Neural progenitor cell (in vitro differentiated cells): ENCODE data around the gene PPP1R9B. TPM values are rescaled to one million over a fixed set of nuclear protein-coding genes. Genes with fewer than 3 reads are reported as not detected.

Experiments
- DNase-seq: peaks from one replicate; pipeline ENCODE4 v3.0.0-alpha.2; 2016; ENCODE audit warnings: low spot score
- H2AFZ ChIP-seq: fragments of 200-600 bp; sonication (generic); replicated peaks from 2 replicates; pipeline ENCODE4 v1.6.1; 2016; ENCODE audit warnings: antibody characterized with exemption
- H3F3A ChIP-seq: fragments of 200-600 bp; sonication (generic); 2 replicates; pipeline ENCODE4 v1.6.1; 2016; ENCODE audit warnings: antibody characterized with exemption, low read depth
- H3K27ac ChIP-seq: fragments of 200-600 bp; sonication (generic); 2 replicates; pipeline ENCODE4 v1.5.1; 2016; ENCODE audit warnings: mild to moderate bottlenecking
- H3K27me3 ChIP-seq: fragments of 200-600 bp; sonication (generic); 2 replicates; pipeline ENCODE4 v1.6.1; 2016; ENCODE audit warnings: mild to moderate bottlenecking, moderate library complexity
- H3K36me3 ChIP-seq: fragments of 200-600 bp; sonication (generic); 2 replicates; pipeline ENCODE4 v1.5.1; 2016
- H3K4me1 ChIP-seq: fragments of 200-600 bp; sonication (generic); 2 replicates; pipeline ENCODE4 v1.6.1; 2016; ENCODE audit warnings: mixed run types
- H3K4me2 ChIP-seq: fragments of 200-600 bp; sonication (generic); 2 replicates; pipeline ENCODE4 v1.6.1; 2016
- H3K4me3 ChIP-seq: fragments of 200-600 bp; sonication (generic); 2 replicates; pipeline ENCODE4 v1.5.1; 2016
- H3K79me2 ChIP-seq: fragments of 200-600 bp; sonication (generic); 2 replicates; pipeline ENCODE4 v1.6.1; 2016; ENCODE audit warnings: low read depth
- H3K9ac ChIP-seq: fragments of 200-600 bp; sonication (generic); 2 replicates; pipeline ENCODE4 v1.6.1; 2016
- H3K9me3 ChIP-seq: fragments of 200-600 bp; sonication (generic); 2 replicates; pipeline ENCODE4 v1.5.1; 2016; ENCODE audit warnings: low read depth
- H4K20me1 ChIP-seq: fragments of 200-600 bp; sonication (generic); 2 replicates; pipeline ENCODE4 v1.6.1; 2016; ENCODE audit warnings: low read depth
- H3K27ac Mint-ChIP-seq: 3 replicates; pipeline ENCODE4 v1.8.0; 2021; ENCODE audit warnings: mixed read lengths
- H3K27me3 Mint-ChIP-seq: 2 replicates; pipeline ENCODE4 v1.8.0; 2022; ENCODE audit warnings: low read depth, mild to moderate bottlenecking, inconsistent platforms, moderate library complexity, mixed read lengths; ENCODE audit not compliant: insufficient read depth
- H3K36me3 Mint-ChIP-seq: 3 replicates; pipeline ENCODE4 v1.8.0; 2021; ENCODE audit warnings: mixed read lengths
- H3K4me1 Mint-ChIP-seq: 3 replicates; pipeline ENCODE4 v1.8.0; 2021; ENCODE audit warnings: mixed read lengths
- H3K4me3 Mint-ChIP-seq: 3 replicates; pipeline ENCODE4 v1.8.0; 2021; ENCODE audit warnings: mild to moderate bottlenecking, moderate library complexity, mixed read lengths
- H3K9me3 Mint-ChIP-seq: 3 replicates; pipeline ENCODE4 v1.8.0; 2020; ENCODE audit warnings: mixed read lengths
- CTCF ChIP-seq: fragments of 200-600 bp; sonication (generic); IDR thresholded peaks from 2 replicates; pipeline ENCODE4 v1.5.1; 2017; ENCODE audit warnings: antibody characterized with exemption, mild to moderate bottlenecking
- EZH2 ChIP-seq: fragments of 200-600 bp; sonication (generic); IDR thresholded peaks from 2 replicates; pipeline ENCODE4 v1.6.1; 2017; ENCODE audit warnings: antibody characterized with exemption, mild to moderate bottlenecking, moderate library complexity
- EZH2phosphoT487 ChIP-seq: fragments of 200-600 bp; sonication (generic); IDR thresholded peaks from 2 replicates; pipeline ENCODE4 v1.6.1; 2017; ENCODE audit warnings: antibody characterized with exemption
- total RNA-seq: library from RNA; depleted of rRNA; stranded (reverse); fragments of >200 nt; gene quantifications from 2 replicates; pipeline ENCODE4 v1.2.3, GENCODE V29; 2015; ENCODE audit warnings: low replicate concordance

Gene PPP1R9B
- total RNA-seq, 1 donor from 2014 or later, result 12.0 TPM

- H3K27ac Mint-ChIP-seq, result peak overlapping the region; percentile 81
- H3K27ac ChIP-seq, result no peak overlapping the region
Measured at GRCh38 chr17:50112694-50113093, 37.8 kb downstream of the PPP1R9B start.

GRCh38 chr17:50111673-50112655 is 38.5 kb downstream of the PPP1R9B start:
- no peak overlapping the region for H3K4me3 Mint-ChIP-seq
- Histone ChIP-seq H2AFZ (no peak overlapping the region), H3K4me2 (peak overlapping the region; percentile 43), H3K27ac (peak overlapping the region; percentile 82), H3K79me2 (no peaks in the 10 kb centered on the region), H3K4me3 (no peak overlapping the region), H3K4me1 (peaks cover 22% of the 10 kb centered on the region), H3K9ac (peak overlapping the region; percentile 29), H3F3A (peaks cover 33% of the 10 kb centered on the region), H3K9me3 (no peaks in the 10 kb centered on the region), H3K27me3 (peaks cover 5% of the 10 kb centered on the region), H4K20me1 (peaks cover 4% of the 10 kb centered on the region), H3K36me3 (no peaks in the 10 kb centered on the region)
- H3K4me1 Mint-ChIP-seq, result peaks cover 42% of the 10 kb centered on the region
- H3K9me3 Mint-ChIP-seq, result no peaks in the 10 kb centered on the region
- TF ChIP-seq CTCF (peak; percentile 18), EZH2phosphoT487 (no peak)
- peaks cover 12% of the 10 kb centered on the region for H3K27me3 Mint-ChIP-seq
- peak; percentile 64 for DNase-seq
- peaks cover 11% of the 10 kb centered on the region for H3K36me3 Mint-ChIP-seq
- peak overlapping the region; percentile 98 for H3K27ac Mint-ChIP-seq

More at GRCh38 chr17:50112694-50113093, 37.8 kb downstream of the PPP1R9B start:
- peaks cover 7% of the 10 kb centered on the region for H3K36me3 Mint-ChIP-seq
- peaks cover 39% of the 10 kb centered on the region for H3K4me1 Mint-ChIP-seq
- no peak overlapping the region for H2AFZ ChIP-seq
- TF ChIP-seq EZH2 (no peak), EZH2phosphoT487 (no peak), CTCF (no peak)
- no peak overlapping the region for H3K4me3 ChIP-seq
- H4K20me1 ChIP-seq, result peaks cover 4% of the 10 kb centered on the region
- no peak overlapping the region for H3K4me3 Mint-ChIP-seq
- H3K4me2 ChIP-seq, result no peak overlapping the region
- peaks cover 38% of the 10 kb centered on the region for H3F3A ChIP-seq
- peaks cover 28% of the 10 kb centered on the region for H3K4me1 ChIP-seq
- no peaks in the 10 kb centered on the region for H3K9me3 ChIP-seq
- no peak for DNase-seq
- no peaks in the 10 kb centered on the region for H3K9me3 Mint-ChIP-seq
- peaks cover 14% of the 10 kb centered on the region for H3K27me3 Mint-ChIP-seq
- H3K36me3 ChIP-seq, result no peaks in the 10 kb centered on the region
- no peaks in the 10 kb centered on the region for H3K79me2 ChIP-seq
- H3K27me3 ChIP-seq, result peaks cover 10% of the 10 kb centered on the region
- H3K9ac ChIP-seq, result no peak overlapping the region

GRCh38 chr17:50110591-50111349 is 39.7 kb downstream of the PPP1R9B start:
- no peak for TF ChIP-seq EZH2
- no peak for TF ChIP-seq EZH2phosphoT487
- no peak for TF ChIP-seq CTCF
- no peak overlapping the region for H3K9ac ChIP-seq
- H3K4me3 Mint-ChIP-seq, result no peak overlapping the region
- peaks cover 6% of the 10 kb centered on the region for H3K27me3 Mint-ChIP-seq
- H3K4me2 ChIP-seq, result no peak overlapping the region
- peaks cover 41% of the 10 kb centered on the region for H3K4me1 Mint-ChIP-seq
- no peaks in the 10 kb centered on the region for H3K79me2 ChIP-seq
- no peaks in the 10 kb centered on the region for H3K36me3 ChIP-seq
- no peaks in the 10 kb centered on the region for H3K9me3 Mint-ChIP-seq
- no peaks in the 10 kb centered on the region for H3K27me3 ChIP-seq
- H3K4me1 ChIP-seq, result peaks cover 18% of the 10 kb centered on the region
- peaks cover 10% of the 10 kb centered on the region for H3K36me3 Mint-ChIP-seq
- H3K9me3 ChIP-seq, result no peaks in the 10 kb centered on the region
- no peak for DNase-seq
- H3K4me3 ChIP-seq, result no peak overlapping the region
- H3F3A ChIP-seq, result peaks cover 22% of the 10 kb centered on the region
- no peak overlapping the region for H2AFZ ChIP-seq
- peak overlapping the region; percentile 98 for H3K27ac Mint-ChIP-seq
- H4K20me1 ChIP-seq, result peaks cover 4% of the 10 kb centered on the region
- H3K27ac ChIP-seq, result peak overlapping the region; percentile 82
